Stimulated activated naive CD8-positive, alpha-beta T cell treated with anti-CD3 and anti-CD28 coated beads, Interleukin-15, amount 100 ng/mL, for 72 hours (primary cell): ENCODE measurements around the gene NEK3.
"Not testable (repeated sequence)": the region's sequence is repeated elsewhere in the genome, so short reads cannot be mapped to it uniquely, and the experiment has no call there.

Source experiments
- ATAC-seq: fragments of 150-1000 bp; cut with Tn5 transposase; 2 replicates; pipeline ENCODE4 v1.10.0; 2021; ENCODE audit warnings: mild to moderate bottlenecking, moderate library complexity
- DNase-seq, 2 donors: peaks; one replicate each; pipeline ENCODE4 v3.0.0; 2021 to 2022
- H3K27ac Mint-ChIP-seq, 2 donors: one replicate each; pipeline ENCODE4 v1.8.0; 2022; ENCODE audit warnings: mild to moderate bottlenecking in 2 of 2, mixed read lengths in 2 of 2, moderate library complexity in 2 of 2
- H3K27me3 Mint-ChIP-seq: one replicate; pipeline ENCODE4 v1.8.0; 2022; ENCODE audit warnings: mixed read lengths
- H3K4me1 Mint-ChIP-seq: one replicate; pipeline ENCODE4 v1.8.0; 2022; ENCODE audit warnings: mild to moderate bottlenecking, mixed read lengths
- H3K4me3 Mint-ChIP-seq, 2 donors: one replicate each; pipeline ENCODE4 v1.8.0; 2022; ENCODE audit warnings: mild to moderate bottlenecking in 2 of 2, mixed read lengths in 2 of 2, moderate library complexity in 1 of 2
- H3K9me3 Mint-ChIP-seq, 2 donors: one replicate each; pipeline ENCODE4 v1.8.0; 2022; ENCODE audit warnings: mixed read lengths in 2 of 2

NEK3 gene

GRCh38 chr13:52105841-52106240 lies 53.6 kb downstream of the NEK3 start:
- Mint-ChIP-seq H3K27ac (no peak overlapping the region), H3K9me3 (no peaks in the 10 kb centered on the region), H3K4me3 (no peak overlapping the region), H3K4me1 (no peaks in the 10 kb centered on the region), H3K27me3 (peaks cover 5% of the 10 kb centered on the region)
- ATAC-seq, result no peak
- no peak for DNase-seq

- H3K4me3 Mint-ChIP-seq, result no peak overlapping the region
- ATAC-seq, result peak; percentile 35
- H3K27me3 Mint-ChIP-seq, result no peaks in the 10 kb centered on the region
- no peaks in the 10 kb centered on the region for H3K4me1 Mint-ChIP-seq
- H3K9me3 Mint-ChIP-seq, result no peaks in the 10 kb centered on the region
- H3K27ac Mint-ChIP-seq, result peak overlapping the region in 1 of 2 donors; percentile 76
- no peak for DNase-seq
Measured at GRCh38 chr13:52104624-52105023, 54.8 kb downstream of the NEK3 start.

DNA sequence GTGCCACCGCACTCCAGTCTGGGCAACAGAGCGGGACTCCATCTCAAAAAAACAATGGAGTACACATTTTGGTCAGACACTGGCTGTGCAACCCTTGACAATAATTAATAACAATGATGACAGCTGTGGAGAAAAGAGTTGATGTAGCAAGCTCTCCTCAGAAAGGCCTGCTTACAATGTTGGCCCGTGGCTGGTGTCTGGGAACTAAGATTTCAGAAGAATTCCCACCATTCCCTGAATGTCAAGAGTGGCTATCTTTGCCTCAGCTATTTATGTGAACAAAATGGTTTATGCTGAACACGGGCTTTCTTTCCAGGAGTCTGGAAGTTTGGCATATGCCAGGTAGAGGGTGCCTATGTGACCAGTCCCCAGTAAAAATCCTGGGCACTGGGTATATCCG lies 56.0 kb downstream of the NEK3 start:
- Mint-ChIP-seq H3K4me1 (no peaks in the 10 kb centered on the region), H3K27ac (no peak overlapping the region)
- no peak for ATAC-seq

GRCh38 chr13:52102423-52102822 lies 57.0 kb downstream of the NEK3 start:
- not testable (repeated sequence) for DNase-seq, H3K27ac Mint-ChIP-seq, H3K27me3 Mint-ChIP-seq, H3K4me1 Mint-ChIP-seq, H3K9me3 Mint-ChIP-seq, H3K4me3 Mint-ChIP-seq, ATAC-seq

More for the DNA sequence above, 56.0 kb downstream of the NEK3 start:
- Mint-ChIP-seq H3K27me3 (no peaks in the 10 kb centered on the region), H3K9me3 (no peaks in the 10 kb centered on the region), H3K4me3 (no peak overlapping the region)
- no peak for DNase-seq

- H3K27ac Mint-ChIP-seq, result no peak overlapping the region
Measured at GRCh38 chr13:52097197-52097596, 62.2 kb downstream of the NEK3 start.

GRCh38 chr13:52096748-52097147 lies 62.6 kb downstream of the NEK3 start:
- ATAC-seq (no peak), DNase-seq (no peak)
- H3K27me3 Mint-ChIP-seq, result no peaks in the 10 kb centered on the region
- H3K27ac Mint-ChIP-seq, result peak overlapping the region in 1 of 2 donors; percentile 37
- no peaks in the 10 kb centered on the region for H3K4me1 Mint-ChIP-seq
- no peaks in the 10 kb centered on the region for H3K9me3 Mint-ChIP-seq
- no peak overlapping the region for H3K4me3 Mint-ChIP-seq

More at GRCh38 chr13:52097197-52097596, 62.2 kb downstream of the NEK3 start:
- ATAC-seq (no peak), DNase-seq (no peak)
- Mint-ChIP-seq H3K9me3 (no peaks in the 10 kb centered on the region), H3K27me3 (no peaks in the 10 kb centered on the region), H3K4me3 (no peak overlapping the region), H3K4me1 (no peaks in the 10 kb centered on the region)

DNA sequence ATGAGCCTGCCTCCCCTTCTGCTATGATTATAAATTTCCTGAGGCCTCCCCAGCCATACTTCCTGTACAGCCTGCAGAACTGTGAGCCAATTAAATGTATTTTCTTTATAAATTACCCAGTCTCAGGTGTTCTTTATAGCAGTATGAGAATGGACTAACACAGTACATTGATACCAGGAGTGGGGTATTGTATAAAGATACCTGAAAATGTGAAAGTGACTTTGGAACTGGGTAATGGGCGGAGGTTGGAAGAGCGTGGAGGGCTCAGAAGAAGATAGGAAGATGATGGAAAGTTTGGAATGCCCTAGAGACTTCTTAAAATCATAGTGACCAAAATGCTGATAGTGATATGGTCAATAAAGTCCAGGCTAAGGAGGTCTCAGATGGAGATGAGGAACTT lies 63.3 kb downstream of the NEK3 start:
- DNase-seq, result no peak
- Mint-ChIP-seq H3K4me3 (no peak overlapping the region), H3K9me3 (no peaks in the 10 kb centered on the region), H3K4me1 (no peaks in the 10 kb centered on the region), H3K27ac (no peak overlapping the region), H3K27me3 (no peaks in the 10 kb centered on the region)
- ATAC-seq, result no peak

DNA sequence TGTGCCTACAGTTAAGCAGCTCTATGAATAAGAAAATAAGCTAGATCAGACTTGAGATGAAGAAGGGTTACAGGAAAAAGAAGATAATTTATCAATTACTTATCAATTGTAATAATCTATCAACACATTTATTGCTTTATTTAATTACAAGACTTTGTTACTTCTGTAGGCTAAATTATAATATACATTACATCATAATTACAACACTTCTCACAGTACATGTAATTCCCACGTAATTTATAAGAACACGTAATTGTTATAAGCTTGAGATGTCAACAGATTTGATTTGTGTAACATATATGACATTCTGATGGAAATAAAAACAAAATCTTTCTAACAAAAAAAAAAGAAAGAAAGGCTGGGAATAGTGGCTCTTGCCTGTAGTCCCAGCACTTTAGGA lies 67.3 kb downstream of the NEK3 start:
- Mint-ChIP-seq H3K27ac (no peak overlapping the region), H3K4me3 (no peak overlapping the region), H3K27me3 (no peaks in the 10 kb centered on the region), H3K4me1 (no peaks in the 10 kb centered on the region), H3K9me3 (no peaks in the 10 kb centered on the region)
- no peak for ATAC-seq
- no peak for DNase-seq

DNA sequence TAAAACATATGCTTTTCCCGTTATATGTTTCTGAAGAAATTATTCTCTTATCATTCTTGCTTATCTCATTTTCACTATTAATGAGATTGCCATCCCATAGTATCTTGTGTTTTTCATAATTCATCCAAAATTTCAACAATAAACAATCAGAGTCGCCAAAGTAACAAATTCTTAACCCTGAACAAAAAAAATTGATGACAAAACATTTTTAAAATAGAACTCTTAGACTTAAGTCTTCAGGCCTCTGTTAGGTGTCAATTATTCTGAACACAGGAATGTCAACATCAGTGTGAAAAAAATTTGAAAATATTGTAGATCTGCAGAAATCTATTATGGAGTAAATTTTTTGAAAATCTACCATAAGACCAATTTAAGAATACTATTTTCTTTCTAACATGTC lies 67.9 kb downstream of the NEK3 start:
- no peaks in the 10 kb centered on the region for H3K27me3 Mint-ChIP-seq
- no peak for ATAC-seq
- H3K4me1 Mint-ChIP-seq, result no peaks in the 10 kb centered on the region

DNA sequence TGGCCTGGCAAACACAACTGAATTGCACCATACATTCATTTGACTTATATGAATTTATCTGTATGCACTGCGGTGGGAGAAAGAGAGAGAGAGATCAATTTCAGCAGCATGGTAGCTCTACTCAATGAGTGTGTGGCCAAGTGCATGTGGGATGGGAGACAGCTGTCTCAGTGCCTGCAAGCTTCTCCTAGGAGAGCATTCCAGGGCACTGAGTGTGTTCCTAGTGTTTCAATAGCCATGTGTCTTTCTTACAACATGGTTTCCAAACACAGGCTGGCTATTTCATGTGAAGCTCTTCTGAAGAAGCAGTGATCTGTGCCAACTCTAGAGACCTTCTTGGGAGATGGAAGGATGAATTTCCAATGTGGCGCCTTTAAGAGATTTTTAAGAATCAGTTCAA lies 74.0 kb downstream of the NEK3 start:
- Mint-ChIP-seq H3K4me3 (no peak overlapping the region), H3K9me3 (no peaks in the 10 kb centered on the region), H3K27me3 (no peaks in the 10 kb centered on the region), H3K27ac (no peak overlapping the region), H3K4me1 (no peaks in the 10 kb centered on the region)
- DNase-seq (no peak), ATAC-seq (no peak)

More for the DNA sequence above, 67.9 kb downstream of the NEK3 start:
- no peak overlapping the region for H3K4me3 Mint-ChIP-seq
- no peak for DNase-seq
- H3K27ac Mint-ChIP-seq, result no peak overlapping the region
- H3K9me3 Mint-ChIP-seq, result no peaks in the 10 kb centered on the region

DNA sequence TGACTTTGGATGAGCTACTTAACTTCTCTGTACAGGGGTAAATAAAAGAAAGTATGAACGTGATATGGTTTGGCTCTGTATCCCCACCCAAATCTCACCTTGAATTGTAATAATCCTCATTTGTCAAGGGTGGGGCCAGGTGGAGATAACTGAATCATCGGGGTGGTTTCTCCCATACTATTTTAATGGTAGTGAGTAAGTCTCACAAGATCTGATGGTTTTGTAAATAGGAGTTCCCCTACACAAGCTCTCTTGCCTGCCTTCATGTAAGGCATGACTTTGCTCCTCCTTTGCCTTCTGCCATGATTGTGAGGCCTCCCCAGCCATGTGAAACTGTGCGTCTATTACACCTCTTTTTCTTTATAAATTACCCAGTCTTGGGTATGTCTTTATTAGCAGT lies 74.4 kb downstream of the NEK3 start:
- ATAC-seq, H3K27me3 Mint-ChIP-seq, H3K27ac Mint-ChIP-seq, DNase-seq, H3K9me3 Mint-ChIP-seq, H3K4me3 Mint-ChIP-seq, H3K4me1 Mint-ChIP-seq: not testable (repeated sequence)
